Thyroid gland (tissue), 4 donors: Measurements from ENCODE around the gene CBX1.

Source experiments
- POLR2A ChIP-seq, 2 donors: fragments of 450-650 bp; IDR thresholded peaks; one replicate each; pipeline ENCODE4 v1.6.1; 2017; ENCODE audit warnings: antibody characterized with exemption in 2 of 2, mild to moderate bottlenecking in 2 of 2, moderate library complexity in 1 of 2
- TF ChIP-seq, protein P1 (sequence below), 6 experiments: fragments of 200-600 bp in 3 of 6; fragments of 450-650 bp in 3 of 6; sonication (generic) in 3 of 6; IDR thresholded peaks; one replicate each; pipeline ENCODE4 v1.5.1; 2016 to 2019; ENCODE audit warnings: antibody characterized with exemption in 6 of 6, mild to moderate bottlenecking in 2 of 6, inconsistent platforms in 1 of 6, moderate library complexity in 1 of 6

GRCh38 chr17:48044851-48045250 is 56.4 kb downstream of the CBX1 start:
- TF ChIP-seq, protein P1, sequence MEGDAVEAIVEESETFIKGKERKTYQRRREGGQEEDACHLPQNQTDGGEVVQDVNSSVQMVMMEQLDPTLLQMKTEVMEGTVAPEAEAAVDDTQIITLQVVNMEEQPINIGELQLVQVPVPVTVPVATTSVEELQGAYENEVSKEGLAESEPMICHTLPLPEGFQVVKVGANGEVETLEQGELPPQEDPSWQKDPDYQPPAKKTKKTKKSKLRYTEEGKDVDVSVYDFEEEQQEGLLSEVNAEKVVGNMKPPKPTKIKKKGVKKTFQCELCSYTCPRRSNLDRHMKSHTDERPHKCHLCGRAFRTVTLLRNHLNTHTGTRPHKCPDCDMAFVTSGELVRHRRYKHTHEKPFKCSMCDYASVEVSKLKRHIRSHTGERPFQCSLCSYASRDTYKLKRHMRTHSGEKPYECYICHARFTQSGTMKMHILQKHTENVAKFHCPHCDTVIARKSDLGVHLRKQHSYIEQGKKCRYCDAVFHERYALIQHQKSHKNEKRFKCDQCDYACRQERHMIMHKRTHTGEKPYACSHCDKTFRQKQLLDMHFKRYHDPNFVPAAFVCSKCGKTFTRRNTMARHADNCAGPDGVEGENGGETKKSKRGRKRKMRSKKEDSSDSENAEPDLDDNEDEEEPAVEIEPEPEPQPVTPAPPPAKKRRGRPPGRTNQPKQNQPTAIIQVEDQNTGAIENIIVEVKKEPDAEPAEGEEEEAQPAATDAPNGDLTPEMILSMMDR (IDR thresholded peaks at IDR 0.05): no peak
- no peak for TF ChIP-seq POLR2A (IDR thresholded peaks at IDR 0.05)
